HPDE6-E6E7 (cell line): Measurements from ENCODE around the gene CEP85.

Source experiments
- DNase-seq: peaks from one replicate; pipeline ENCODE4 v3.0.0; 2011; ENCODE audit warnings: missing footprints; ENCODE audit errors: extremely low spot score

The CEP85 gene

GRCh38 chr1:26278303-26278702 is 44.3 kb downstream of the CEP85 start:
- DNase-seq: peak; percentile 49

DNA sequence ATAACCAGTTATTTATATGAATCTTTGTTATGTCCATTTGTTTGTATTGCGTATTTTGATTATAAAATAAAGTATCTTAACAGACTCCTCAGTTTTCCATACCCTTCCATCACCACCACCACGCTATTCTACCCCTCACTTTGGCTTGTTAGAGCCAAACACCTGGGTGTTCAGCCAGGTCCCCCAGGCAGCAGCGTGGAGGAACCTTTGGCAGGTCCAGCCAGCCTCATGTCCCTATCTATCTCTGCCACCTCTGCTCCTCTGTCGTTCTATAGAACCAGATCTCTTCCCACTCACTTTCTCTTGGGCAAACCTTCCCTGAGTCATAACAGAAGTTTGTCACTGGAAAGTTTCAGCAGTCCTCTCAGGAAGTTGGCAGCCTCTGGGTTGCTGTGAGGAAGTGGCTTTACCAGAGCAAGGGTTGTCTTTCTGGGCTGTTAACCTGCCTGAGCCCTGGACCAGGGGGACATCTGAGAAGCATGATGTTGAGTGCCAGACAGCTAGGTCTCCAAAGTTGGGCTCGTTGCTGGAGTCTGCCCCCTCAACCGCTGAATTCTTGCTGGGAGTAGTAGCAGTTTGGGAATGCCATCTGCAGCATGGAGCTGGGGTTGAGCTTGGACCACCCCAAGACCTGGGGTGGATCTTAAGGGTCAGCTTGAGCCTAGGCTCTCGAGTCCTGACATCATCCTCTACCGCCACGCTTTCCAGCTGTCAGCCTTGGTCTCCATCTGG is 44.9 kb downstream of the CEP85 start:
- DNase-seq: no peak

GRCh38 chr1:26279456-26280332 is 45.7 kb downstream of the CEP85 start, which contains the start of gene SH3BGRL3:
SH3BGRL3 (plus strand) TSS chr1:26280086; CDS start chr1:26280156, 70 bp downstream.
- peak; percentile 69 for DNase-seq

DNA sequence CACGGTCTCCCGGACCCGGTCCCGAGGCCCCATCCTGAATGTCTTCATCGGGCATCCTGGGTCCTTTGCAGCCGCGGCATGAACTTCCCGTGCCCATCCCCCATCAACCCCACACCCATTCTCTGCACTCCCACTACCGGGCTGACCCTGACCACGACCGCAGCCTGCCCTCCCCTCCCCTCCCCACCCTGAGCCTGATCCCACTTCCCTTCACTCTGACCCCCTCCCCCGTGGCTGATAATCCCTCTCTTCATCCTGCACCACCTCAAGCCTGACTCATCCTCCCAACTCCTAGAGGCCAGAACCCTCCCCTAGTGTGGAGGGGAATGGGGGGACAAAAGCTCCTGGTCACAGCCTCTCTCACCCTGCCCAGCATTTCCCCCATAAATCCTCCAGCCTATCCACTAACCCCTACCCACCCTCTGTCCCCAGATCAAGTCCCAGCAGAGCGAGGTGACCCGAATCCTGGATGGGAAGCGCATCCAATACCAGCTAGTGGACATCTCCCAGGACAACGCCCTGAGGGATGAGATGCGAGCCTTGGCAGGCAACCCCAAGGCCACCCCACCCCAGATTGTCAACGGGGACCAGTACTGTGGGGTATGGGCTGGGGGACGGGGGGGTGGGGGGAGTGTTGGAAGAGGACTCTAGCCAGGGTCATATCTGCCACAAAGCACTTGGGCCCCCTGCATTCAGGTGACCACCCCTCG is 46.5 kb downstream of the CEP85 start:
- no peak for DNase-seq

GRCh38 chr1:26281091-26281958 is 47.3 kb downstream of the CEP85 start:
- DNase-seq: no peak

GRCh38 chr1:26281971-26282370 is 48.0 kb downstream of the CEP85 start:
- DNase-seq: no peak

DNA sequence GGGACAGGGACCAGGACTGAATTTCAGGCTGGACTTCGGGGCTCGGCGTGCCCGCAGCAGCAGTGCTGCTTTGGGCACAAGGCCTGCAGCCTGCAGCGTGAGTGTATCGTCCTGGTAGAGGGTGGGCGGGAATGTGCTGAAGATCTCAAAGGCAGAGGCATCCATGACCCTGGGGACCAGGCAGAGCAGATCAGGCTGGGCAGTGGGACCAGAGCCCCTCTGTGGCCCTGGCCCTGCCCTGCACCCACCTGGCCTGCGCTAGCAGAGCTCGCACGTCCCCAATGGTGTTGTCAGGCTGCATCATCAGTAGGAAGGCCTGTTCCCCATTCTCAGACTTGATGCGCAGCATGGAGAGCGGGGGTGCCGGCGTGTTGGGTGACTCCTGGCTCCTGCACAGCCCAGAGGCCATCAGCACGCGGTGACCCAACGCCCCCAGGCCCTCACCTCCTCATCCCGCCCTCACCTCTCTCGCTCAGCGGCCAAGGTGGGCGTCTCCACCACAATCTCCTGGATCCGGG is 48.5 kb downstream of the CEP85 start:
- no peak for DNase-seq

GRCh38 chr1:26283279-26283853 is 49.4 kb downstream of the CEP85 start:
- no peak for DNase-seq

DNA sequence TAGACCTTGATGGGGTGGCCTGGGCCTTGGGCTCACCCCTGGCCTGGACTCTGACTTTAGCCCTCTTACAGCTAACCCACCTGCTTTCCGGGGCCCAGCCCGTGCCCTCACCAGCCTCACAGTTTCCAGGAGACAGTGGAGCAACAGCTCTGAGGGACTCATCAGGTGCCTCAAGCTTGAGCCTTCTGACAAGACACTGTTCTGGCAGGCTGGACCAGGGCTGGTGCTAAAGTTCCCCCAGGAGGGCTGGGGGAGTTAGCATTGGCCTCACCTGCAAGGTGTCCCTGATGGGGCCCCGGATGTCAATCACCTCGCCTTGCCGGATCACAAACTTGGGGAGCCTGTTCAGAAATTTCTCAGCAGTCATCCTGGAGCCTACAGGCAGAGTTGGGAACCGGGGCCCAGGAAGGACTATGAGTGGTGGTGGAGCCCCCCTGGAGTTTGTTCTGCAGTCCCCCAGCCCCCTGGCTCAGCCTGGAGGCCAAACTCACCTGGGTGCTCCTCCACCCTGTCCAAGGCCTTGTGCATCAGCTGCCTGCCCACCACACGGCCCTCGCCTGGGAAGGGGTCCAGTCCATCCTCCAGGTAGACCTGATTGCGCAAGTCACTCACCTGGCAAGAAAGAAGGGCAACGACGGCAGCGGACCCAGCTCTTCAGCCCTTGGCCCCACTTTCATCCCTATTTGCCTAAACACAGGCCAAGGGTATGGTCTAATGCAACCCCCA is 50.0 kb downstream of the CEP85 start:
- DNase-seq: no peak

DNA sequence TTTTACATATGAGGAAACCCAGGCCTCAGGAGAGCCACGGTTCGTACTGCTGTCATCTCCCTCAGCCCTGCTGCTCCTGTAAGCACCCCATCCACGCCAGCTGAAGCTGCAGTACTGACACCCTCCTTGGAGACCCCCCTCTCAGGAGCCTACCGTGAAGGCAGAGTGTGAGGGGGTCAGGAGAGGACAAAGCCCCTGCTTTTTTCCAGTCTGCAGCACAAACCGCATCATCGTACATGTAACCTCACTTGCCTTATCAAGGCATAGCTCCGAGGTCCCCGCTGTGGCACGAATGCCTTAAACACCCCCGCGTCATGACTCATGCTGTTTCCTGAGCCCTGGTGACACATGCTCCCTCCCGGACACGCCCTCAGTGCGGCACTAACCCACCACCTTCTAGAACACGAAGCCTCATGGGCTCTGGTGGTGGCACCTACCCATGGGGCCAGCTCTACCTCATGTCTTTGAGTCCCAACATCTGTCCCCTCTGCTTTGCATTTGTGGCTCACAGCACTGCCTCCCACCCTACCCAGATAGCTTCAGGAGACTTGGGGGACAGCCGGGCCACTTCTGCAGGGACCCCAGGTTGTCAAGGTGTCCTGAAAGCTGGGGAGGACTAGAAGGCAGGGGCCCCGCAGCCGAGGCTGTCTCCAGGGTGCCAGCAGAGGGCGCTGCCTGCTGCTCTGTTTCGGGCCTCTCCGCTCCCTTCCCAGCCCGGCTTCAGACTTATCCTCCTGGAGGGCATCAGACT is 50.8 kb downstream of the CEP85 start:
- DNase-seq: peak; percentile 80

DNA sequence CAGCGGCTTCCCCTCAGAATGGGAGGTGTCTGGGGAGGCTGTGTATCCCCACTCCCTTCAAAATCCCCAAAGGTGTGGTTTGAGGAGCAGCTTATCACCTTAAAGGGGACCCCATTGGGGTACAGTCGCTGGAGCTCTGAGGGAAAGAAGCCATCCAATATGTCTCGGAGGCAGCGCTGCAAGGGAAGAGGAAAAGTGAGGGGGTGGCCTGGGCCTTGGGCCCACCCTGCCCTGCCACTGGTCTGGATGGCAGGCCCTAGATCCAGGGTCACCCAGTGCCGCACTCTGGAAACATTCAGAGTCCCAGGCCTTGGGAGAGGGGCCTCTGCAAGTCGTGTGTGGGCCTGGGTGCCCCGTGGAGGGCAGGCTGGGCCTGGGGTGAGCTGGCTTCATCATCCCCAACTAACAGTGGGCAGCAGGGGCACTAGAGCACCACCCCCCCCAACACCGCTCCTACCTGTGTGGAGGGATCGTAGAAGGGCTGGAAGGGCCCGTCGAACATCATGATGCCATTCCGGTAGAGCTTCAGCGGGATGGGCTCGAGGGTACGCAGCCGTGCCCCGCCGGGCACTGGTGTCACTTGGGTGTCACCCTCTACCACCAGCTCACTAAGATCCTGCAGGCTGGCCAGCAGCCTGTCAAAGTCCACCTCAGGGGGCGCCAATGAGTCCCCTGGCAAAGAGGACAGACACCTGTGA is 51.5 kb downstream of the CEP85 start:
- no peak for DNase-seq

GRCh38 chr1:26286064-26286416 is 52.0 kb downstream of the CEP85 start:
- no peak for DNase-seq

- no peak for DNase-seq
Observed at GRCh38 chr1:26287033-26287711, 53.2 kb downstream of the CEP85 start.

GRCh38 chr1:26287811-26288210 is 53.8 kb downstream of the CEP85 start:
- no peak for DNase-seq

DNA sequence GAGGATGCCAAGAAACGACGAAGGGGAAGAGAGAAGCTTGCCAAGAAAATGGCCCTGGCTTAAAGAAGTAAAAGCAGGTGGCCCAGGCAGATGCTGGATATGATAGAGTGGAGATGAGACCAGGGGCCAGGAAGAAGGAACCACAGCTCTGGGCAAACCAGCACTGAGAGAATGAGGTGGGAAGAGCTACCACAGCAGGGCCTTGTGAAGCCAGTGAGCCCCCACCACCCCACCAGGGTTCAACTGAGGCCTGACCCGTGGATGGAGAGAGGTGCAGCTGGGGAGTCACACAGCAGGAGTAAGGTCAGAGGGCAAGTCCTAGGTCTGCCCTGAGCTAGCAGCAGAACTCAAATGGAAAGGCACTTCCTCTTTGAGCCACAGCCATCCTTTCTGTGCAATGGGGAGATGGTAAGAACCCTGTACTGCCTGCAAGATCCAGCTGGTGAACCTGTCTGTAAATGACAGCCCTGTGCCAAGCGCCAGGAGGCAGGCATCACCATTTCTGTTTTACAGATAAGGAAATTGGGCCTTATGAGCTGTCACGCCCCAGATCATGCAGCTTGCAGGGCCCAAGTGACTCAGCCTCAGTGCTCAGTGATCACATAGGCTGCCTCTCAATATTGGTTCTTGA is 54.4 kb downstream of the CEP85 start:
- no peak for DNase-seq

DNA sequence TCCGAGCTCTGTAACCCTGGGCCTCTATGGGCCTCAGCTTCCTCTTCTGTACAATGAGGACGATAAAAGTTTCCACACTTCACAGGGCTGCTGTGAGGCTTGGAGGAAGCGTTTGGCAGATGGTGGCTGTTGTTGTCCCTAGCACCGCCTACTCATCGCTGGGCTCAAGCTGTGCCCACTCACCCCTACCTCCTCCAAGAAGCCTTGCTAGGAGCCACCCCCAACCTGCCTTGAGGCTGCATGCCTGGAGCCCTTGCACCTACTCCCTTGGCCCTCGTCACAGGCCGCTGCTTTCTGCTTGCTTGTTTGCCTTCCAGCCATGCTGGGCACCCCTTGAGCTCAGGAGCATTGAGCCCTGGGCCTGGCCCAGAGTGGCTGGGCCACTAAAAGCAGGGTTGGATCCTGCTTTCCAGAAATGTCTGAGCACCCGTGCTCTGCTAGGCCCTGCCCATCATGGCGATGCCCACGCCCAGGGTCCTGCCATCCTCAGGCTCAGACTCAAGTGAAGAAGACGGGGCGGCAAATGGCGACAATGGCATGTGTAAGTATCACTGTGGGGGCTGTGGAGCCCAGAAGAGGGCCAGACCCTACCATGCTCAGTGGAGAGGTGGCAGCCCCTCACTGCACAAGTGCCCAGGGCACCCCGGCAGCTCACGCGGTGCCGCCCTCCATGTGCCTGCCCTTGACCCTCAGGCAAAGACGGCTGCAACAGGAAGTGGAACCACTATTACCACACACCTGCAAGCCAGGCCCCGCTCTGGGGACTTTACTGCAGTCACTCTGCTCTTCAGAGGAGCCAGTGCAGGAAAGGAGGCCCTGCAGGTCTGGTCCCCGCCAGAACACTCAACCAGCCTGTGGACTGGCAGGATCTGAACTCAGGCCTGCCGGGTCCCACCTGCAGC is 55.4 kb downstream of the CEP85 start:
- DNase-seq: no peak
